HG02884 (cell line): ENCODE data around the gene ZSCAN20.

Experiments used
- ATAC-seq: cut with Tn5 transposase; IDR thresholded peaks from one replicate; pipeline ENCODE4 v1.9.1; 2021; ENCODE audit warnings: mild to moderate bottlenecking, moderate library complexity; ENCODE audit not compliant: unreplicated experiment

ZSCAN20 gene

GRCh38 chr1:33443080-33443704 lies 29.3 kb upstream of the ZSCAN20 start:
- ATAC-seq = no peak

- ATAC-seq = no peak
These were observed 28.7 kb upstream of the ZSCAN20 start for GRCh38 chr1:33443705-33444180.

- ATAC-seq = no peak
These were observed 27.3 kb upstream of the ZSCAN20 start for GRCh38 chr1:33445108-33445507.

- ATAC-seq = no peak
These were observed 25.9 kb upstream of the ZSCAN20 start for GRCh38 chr1:33446590-33446989.

- no peak for ATAC-seq
These were observed 17.7 kb upstream of the ZSCAN20 start for GRCh38 chr1:33454646-33455282.

- peak; percentile 54 for ATAC-seq
These were observed 16.6 kb upstream of the ZSCAN20 start for GRCh38 chr1:33455539-33456501.

GRCh38 chr1:33456502-33456886 lies 16.0 kb upstream of the ZSCAN20 start:
- ATAC-seq = no peak

GRCh38 chr1:33459691-33460090 lies 12.8 kb upstream of the ZSCAN20 start:
- ATAC-seq = no peak

GRCh38 chr1:33460144-33460543 lies 12.3 kb upstream of the ZSCAN20 start:
- no peak for ATAC-seq

- peak; percentile 83 for ATAC-seq
These were observed 11.4 kb upstream of the ZSCAN20 start for GRCh38 chr1:33460947-33461629.

- no peak for ATAC-seq
These were observed 9.9 kb upstream of the ZSCAN20 start for GRCh38 chr1:33462405-33463164.

- no peak for ATAC-seq
These were observed 7.9 kb upstream of the ZSCAN20 start for GRCh38 chr1:33464552-33464951.

- ATAC-seq = no peak
These were observed 7.1 kb upstream of the ZSCAN20 start for GRCh38 chr1:33465316-33465715.

- no peak for ATAC-seq
These were observed 6.3 kb upstream of the ZSCAN20 start for GRCh38 chr1:33466159-33466558.

- ATAC-seq = no peak
These were observed 4.4 kb upstream of the ZSCAN20 start for GRCh38 chr1:33468011-33468410.

GRCh38 chr1:33468531-33468930 lies 3.9 kb upstream of the ZSCAN20 start:
- no peak for ATAC-seq

GRCh38 chr1:33468967-33469366 lies 3.5 kb upstream of the ZSCAN20 start:
- no peak for ATAC-seq

GRCh38 chr1:33469691-33470090 lies 2.8 kb upstream of the ZSCAN20 start:
- ATAC-seq = no peak

- ATAC-seq = peak; percentile 35
These were observed 1.9 kb upstream of the ZSCAN20 start for GRCh38 chr1:33470495-33471012.

GRCh38 chr1:33471416-33471815 lies 1.0 kb upstream of the ZSCAN20 start:
- ATAC-seq = no peak
